ENCODE data around the gene DIS3L2.

DNA sequence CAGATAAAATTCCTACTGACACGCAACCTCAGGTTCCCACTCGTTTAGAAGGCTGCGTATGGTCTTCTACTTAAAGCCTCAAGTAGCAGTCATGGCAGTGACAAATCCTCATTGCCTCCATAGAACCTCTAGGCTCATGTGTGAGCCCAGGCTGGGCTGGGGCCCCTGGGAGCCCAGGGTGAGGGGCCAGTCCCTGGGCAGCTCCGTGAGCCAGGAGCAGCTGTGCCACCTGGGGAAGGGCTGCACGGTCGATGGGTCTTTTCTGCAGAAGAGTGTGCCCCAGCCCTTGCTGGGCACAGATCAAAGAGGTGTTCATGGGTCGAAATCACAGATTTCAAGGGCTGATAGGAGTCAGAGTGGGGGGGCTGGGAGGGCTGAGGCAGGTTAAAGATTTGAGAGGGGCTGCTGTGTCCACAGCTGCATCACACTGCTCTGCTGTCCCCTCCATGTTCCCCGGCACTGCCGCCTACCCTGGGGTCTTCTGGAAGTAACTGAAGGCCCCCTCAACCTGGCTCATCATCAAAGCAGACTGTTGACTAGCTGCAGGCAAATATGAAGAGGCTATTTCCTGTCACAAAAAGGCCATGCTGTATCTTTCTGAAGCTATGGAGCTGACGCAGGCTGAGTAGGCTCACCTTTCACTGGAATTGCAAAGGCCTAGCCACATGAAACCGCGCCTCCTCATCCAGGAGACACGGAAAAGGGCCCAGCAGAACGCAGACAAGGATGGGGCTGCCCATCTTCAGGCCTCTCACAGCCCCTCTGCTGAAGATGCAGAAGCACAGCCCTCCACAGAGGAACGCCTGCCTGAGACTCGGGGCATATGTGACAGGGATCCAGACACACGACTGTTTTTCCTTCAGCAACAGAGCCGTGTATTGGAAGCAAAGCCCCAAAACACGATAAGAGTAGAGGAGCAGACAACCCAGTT, 381.4 kb downstream of the DIS3L2 start:
- TF ChIP-seq TAF1 (IDR thresholded peaks at IDR 0.05; ENCODE audit: borderline replicate concordance, insufficient read depth, low read length) (no peak), POLR2AphosphoS5 (IDR thresholded peaks at IDR 0.05; ENCODE audit: low read depth, low read length) (no peak)
- TF ChIP-seq, protein P1, sequence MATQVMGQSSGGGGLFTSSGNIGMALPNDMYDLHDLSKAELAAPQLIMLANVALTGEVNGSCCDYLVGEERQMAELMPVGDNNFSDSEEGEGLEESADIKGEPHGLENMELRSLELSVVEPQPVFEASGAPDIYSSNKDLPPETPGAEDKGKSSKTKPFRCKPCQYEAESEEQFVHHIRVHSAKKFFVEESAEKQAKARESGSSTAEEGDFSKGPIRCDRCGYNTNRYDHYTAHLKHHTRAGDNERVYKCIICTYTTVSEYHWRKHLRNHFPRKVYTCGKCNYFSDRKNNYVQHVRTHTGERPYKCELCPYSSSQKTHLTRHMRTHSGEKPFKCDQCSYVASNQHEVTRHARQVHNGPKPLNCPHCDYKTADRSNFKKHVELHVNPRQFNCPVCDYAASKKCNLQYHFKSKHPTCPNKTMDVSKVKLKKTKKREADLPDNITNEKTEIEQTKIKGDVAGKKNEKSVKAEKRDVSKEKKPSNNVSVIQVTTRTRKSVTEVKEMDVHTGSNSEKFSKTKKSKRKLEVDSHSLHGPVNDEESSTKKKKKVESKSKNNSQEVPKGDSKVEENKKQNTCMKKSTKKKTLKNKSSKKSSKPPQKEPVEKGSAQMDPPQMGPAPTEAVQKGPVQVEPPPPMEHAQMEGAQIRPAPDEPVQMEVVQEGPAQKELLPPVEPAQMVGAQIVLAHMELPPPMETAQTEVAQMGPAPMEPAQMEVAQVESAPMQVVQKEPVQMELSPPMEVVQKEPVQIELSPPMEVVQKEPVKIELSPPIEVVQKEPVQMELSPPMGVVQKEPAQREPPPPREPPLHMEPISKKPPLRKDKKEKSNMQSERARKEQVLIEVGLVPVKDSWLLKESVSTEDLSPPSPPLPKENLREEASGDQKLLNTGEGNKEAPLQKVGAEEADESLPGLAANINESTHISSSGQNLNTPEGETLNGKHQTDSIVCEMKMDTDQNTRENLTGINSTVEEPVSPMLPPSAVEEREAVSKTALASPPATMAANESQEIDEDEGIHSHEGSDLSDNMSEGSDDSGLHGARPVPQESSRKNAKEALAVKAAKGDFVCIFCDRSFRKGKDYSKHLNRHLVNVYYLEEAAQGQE (IDR thresholded peaks at IDR 0.05; ENCODE audit: insufficient read depth in 1 of 2, low read depth in 2 of 2, low read length in 2 of 2), result no peak

Data from PFSK-1 (cell line).